Suppressor macrophage treated with lipopolysaccharide for 1 hour (primary cell): ENCODE measurements around the gene GARIN5A.

Source experiments
- DNase-seq, 3 donors: peaks; one replicate each; pipeline ENCODE4 v3.0.0-alpha.2; 2020 to 2022

GARIN5A gene

GRCh38 chr19:50432221-50433028, 44.2 kb downstream of the GARIN5A start, which contains the start of gene MYBPC2:
MYBPC2 (plus strand) TSS chr19:50432892; CDS start chr19:50432954, 62 bp downstream.
- DNase-seq = peak; percentile 40 to 63 (median 42)

- DNase-seq = peak; percentile 87 to 92 (median 91)
These were observed 45.1 kb downstream of the GARIN5A start for GRCh38 chr19:50431343-50432220.

- DNase-seq = no peak
These were observed 45.7 kb downstream of the GARIN5A start for GRCh38 chr19:50430888-50431342.

- no peak for DNase-seq
These were observed 47.7 kb downstream of the GARIN5A start for GRCh38 chr19:50428772-50429463.

- DNase-seq = peak; percentile 88 to 95 (median 91)
These were observed 48.6 kb downstream of the GARIN5A start for GRCh38 chr19:50427997-50428425.

GRCh38 chr19:50427318-50427925, 49.2 kb downstream of the GARIN5A start:
- no peak for DNase-seq

- DNase-seq = no peak
These were observed 51.1 kb downstream of the GARIN5A start for GRCh38 chr19:50425581-50425980.

GRCh38 chr19:50423279-50424113, 53.2 kb downstream of the GARIN5A start:
- DNase-seq = no peak

- DNase-seq = no peak
These were observed 54.0 kb downstream of the GARIN5A start for GRCh38 chr19:50422397-50423278.

- no peak for DNase-seq
These were observed 55.8 kb downstream of the GARIN5A start for GRCh38 chr19:50420808-50421207.

GRCh38 chr19:50420127-50420526, 56.5 kb downstream of the GARIN5A start:
- no peak for DNase-seq

- no peak for DNase-seq
These were observed 57.0 kb downstream of the GARIN5A start for GRCh38 chr19:50419580-50420035.

- DNase-seq = no peak
These were observed 57.5 kb downstream of the GARIN5A start for GRCh38 chr19:50419022-50419579.

GRCh38 chr19:50418176-50419021, 58.2 kb downstream of the GARIN5A start, which contains the start of gene SPIB:
SPIB (plus strand) TSS chr19:50418938; CDS start chr19:50418963, 25 bp downstream.
- no peak for DNase-seq

GRCh38 chr19:50417111-50418081, 59.3 kb downstream of the GARIN5A start:
- DNase-seq = no peak
